Measurements from ENCODE around the gene BTBD2. TPM values are rescaled to one million over a fixed set of nuclear protein-coding genes. Genes with fewer than 3 reads are reported as not detected.

BTBD2 gene
- total RNA-seq, 1 experiment from 2014 or later: 110 TPM

GRCh38 chr19:2041683-2042484, 26.4 kb upstream of the BTBD2 start:
- H3K27me3 Mint-ChIP-seq (ENCODE audit: low read depth): no peaks in the 10 kb centered on the region
- no peaks in the 10 kb centered on the region for H3K23me2 ChIP-seq (ENCODE audit: insufficient read length, low read depth, low read length, poor library complexity, severe bottlenecking)
- no peaks in the 10 kb centered on the region for H3K27me3 ChIP-seq (ENCODE audit: insufficient read depth, low read length)
- H3K9ac ChIP-seq (ENCODE audit: extremely low read depth, insufficient read length, low read length): no peak overlapping the region
- peaks cover 8 to 19% of the 10 kb centered on the region in 2 experiments for H3K4me1 Mint-ChIP-seq
- H3K79me1 ChIP-seq (ENCODE audit: insufficient read depth, low read depth, low read length, poor library complexity, severe bottlenecking): peaks cover 4% of the 10 kb centered on the region
- no peak overlapping the region for H4K5ac ChIP-seq (ENCODE audit: insufficient read length, low read depth, low read length)
- H2BK12ac ChIP-seq (ENCODE audit: insufficient read length, low read depth, low read length): no peak overlapping the region
- H3K56ac ChIP-seq (ENCODE audit: insufficient read length, low read depth, low read length): no peak overlapping the region
- no peak overlapping the region for H2AK5ac ChIP-seq (ENCODE audit: insufficient read length, low read length)
- no CpG with 5 or more reads among the region's 77 CpGs for WGBS (ENCODE audit: extremely low coverage, insufficient read length, low lambda C conversion rate)
- peak overlapping the region; percentile 91 for H3K14ac ChIP-seq (ENCODE audit: insufficient read depth, low read length)
- H3K4me1 ChIP-seq (ENCODE audit: insufficient read depth, low read length): no peaks in the 10 kb centered on the region; the same call in 1 of the 2 replicates
- no peaks in the 10 kb centered on the region for H3K9me3 ChIP-seq (ENCODE audit: control insufficient read depth, low read depth, low read length)
- H3K79me2 ChIP-seq (ENCODE audit: insufficient read depth, low read length): no peaks in the 10 kb centered on the region
- no peak overlapping the region for H3K4me2 ChIP-seq (ENCODE audit: insufficient read depth, insufficient read length, low read length)
- peak overlapping the region; percentile 84 for H2BK120ac ChIP-seq (ENCODE audit: low read depth, low read length, poor library complexity, severe bottlenecking)
- H3K4me3 Mint-ChIP-seq: peak overlapping the region; percentile 34 to 64; a peak in 1 of 5 replicates
- H3K23ac ChIP-seq (ENCODE audit: insufficient read length, low read depth, low read length): no peak overlapping the region
- no peak overlapping the region for H2BK20ac ChIP-seq (ENCODE audit: low read depth, low read length, poor library complexity, severe bottlenecking)
- H3T11ph ChIP-seq (ENCODE audit: low read length): no peak overlapping the region
- H4K8ac ChIP-seq (replicated peaks; ENCODE audit: insufficient read length, low read depth, low read length): no peak overlapping the region
- DNase-seq: peak; percentile 98
- no peaks in the 10 kb centered on the region for H3K9me3 Mint-ChIP-seq
- peaks cover 7 to 31% (median 27%) of the 10 kb centered on the region in 3 experiments for H3K36me3 Mint-ChIP-seq (ENCODE audit: insufficient read depth in 1 of 3, low read depth in 3 of 3)
- no peak overlapping the region for H2BK5ac ChIP-seq (ENCODE audit: insufficient read length, low read length)
- peak overlapping the region; percentile 83 for H3K18ac ChIP-seq (ENCODE audit: insufficient read length, low read depth, low read length)
- TF ChIP-seq, protein P1, sequence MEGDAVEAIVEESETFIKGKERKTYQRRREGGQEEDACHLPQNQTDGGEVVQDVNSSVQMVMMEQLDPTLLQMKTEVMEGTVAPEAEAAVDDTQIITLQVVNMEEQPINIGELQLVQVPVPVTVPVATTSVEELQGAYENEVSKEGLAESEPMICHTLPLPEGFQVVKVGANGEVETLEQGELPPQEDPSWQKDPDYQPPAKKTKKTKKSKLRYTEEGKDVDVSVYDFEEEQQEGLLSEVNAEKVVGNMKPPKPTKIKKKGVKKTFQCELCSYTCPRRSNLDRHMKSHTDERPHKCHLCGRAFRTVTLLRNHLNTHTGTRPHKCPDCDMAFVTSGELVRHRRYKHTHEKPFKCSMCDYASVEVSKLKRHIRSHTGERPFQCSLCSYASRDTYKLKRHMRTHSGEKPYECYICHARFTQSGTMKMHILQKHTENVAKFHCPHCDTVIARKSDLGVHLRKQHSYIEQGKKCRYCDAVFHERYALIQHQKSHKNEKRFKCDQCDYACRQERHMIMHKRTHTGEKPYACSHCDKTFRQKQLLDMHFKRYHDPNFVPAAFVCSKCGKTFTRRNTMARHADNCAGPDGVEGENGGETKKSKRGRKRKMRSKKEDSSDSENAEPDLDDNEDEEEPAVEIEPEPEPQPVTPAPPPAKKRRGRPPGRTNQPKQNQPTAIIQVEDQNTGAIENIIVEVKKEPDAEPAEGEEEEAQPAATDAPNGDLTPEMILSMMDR (conservative IDR thresholded peaks at IDR 0.05): no peak
- peak overlapping the region; percentile 52 for H4K91ac ChIP-seq (ENCODE audit: insufficient read length, low read depth, low read length)
- H3K27ac Mint-ChIP-seq: peak overlapping the region; percentile 44 to 88 (median 84); a peak in 3 of 7 replicates
- H3K27ac ChIP-seq (ENCODE audit: insufficient read length, low read depth, low read length): no peak overlapping the region
- H2AFZ ChIP-seq (ENCODE audit: low read length): no peak overlapping the region
- peaks cover 4% of the 10 kb centered on the region for H4K20me1 ChIP-seq (ENCODE audit: control insufficient read depth, insufficient read depth, insufficient read length)
- no peak overlapping the region for H2BK15ac ChIP-seq (ENCODE audit: low read depth, low read length)
- H3K4ac ChIP-seq (ENCODE audit: low read depth, low read length): peak overlapping the region; percentile 57
